ENCODE measurements around the gene GEMIN7. TPM values are rescaled to one million over a fixed set of nuclear protein-coding genes. Genes with fewer than 3 reads are reported as not detected.
"Not testable (repeated sequence)": the region's sequence is repeated elsewhere in the genome, so short reads cannot be mapped to it uniquely, and the experiment has no call there.

The GEMIN7 gene
- total and polyA plus RNA-seq, 2 donors (not counting 1 experiment from before 2014, with no cell fraction given): 15.7 to 18.0 TPM

DNA sequence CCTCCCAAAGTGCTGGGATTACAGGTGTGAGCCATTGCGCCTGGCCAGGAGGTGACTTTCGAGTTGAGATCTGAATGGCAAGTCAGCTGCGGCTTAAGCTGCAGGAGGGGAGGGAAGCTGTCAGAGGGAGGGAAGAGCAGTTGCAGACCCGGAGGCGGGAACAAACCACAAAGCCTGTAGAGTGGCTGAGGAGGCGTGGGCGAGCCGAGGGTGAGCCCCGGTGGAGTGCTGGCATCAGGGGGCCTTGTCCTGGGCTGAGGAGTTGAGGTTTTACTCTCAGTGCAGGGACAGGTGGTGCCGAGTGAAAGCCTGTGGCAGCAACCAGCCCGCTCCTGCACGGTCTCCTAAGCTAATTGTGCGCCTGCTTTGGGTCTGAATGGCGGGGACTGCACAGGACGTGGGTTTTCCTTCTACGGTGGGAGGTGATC lies 38.1 kb downstream of the GEMIN7 start:
- Histone ChIP-seq H2AFZ (ENCODE audit: low read length) (no peak overlapping the region), H3K36me3 (ENCODE audit: control insufficient read depth, insufficient read depth, low read length) (no peaks in the 10 kb centered on the region), H3K4me3 (replicated peaks in 1 of 4; ENCODE audit: control extremely low read depth in 1 of 4, insufficient read depth in 1 of 4, low read depth in 3 of 4, low read length in 4 of 4) (no peak overlapping the region), H3K79me2 (ENCODE audit: control insufficient read depth, insufficient read depth, low read length) (peaks cover 72% of the 10 kb centered on the region), H3K4me2 (ENCODE audit: extremely low read depth, insufficient read depth, low read length) (no peak overlapping the region), H3K27me3 (ENCODE audit: control insufficient read depth, insufficient read depth, low read length) (no peaks in the 10 kb centered on the region), H3K9ac (ENCODE audit: insufficient read depth, low read length) (no peak overlapping the region), H3K4me1 (ENCODE audit: control insufficient read depth, extremely low read depth, insufficient read depth, low read length) (no peaks in the 10 kb centered on the region), H3K9me3 (ENCODE audit: control insufficient read depth, insufficient read depth, low read depth, low read length) (no peaks in the 10 kb centered on the region), H4K20me1 (ENCODE audit: control insufficient read depth, extremely low read depth, insufficient read depth, low read length) (peaks cover 2% of the 10 kb centered on the region), H3K27ac (ENCODE audit: insufficient read depth, low read length) (no peak overlapping the region)
- TF ChIP-seq EZH2 (IDR thresholded peaks at IDR 0.05; ENCODE audit: low read length, missing control alignments): no peak
- TF ChIP-seq, protein P1, sequence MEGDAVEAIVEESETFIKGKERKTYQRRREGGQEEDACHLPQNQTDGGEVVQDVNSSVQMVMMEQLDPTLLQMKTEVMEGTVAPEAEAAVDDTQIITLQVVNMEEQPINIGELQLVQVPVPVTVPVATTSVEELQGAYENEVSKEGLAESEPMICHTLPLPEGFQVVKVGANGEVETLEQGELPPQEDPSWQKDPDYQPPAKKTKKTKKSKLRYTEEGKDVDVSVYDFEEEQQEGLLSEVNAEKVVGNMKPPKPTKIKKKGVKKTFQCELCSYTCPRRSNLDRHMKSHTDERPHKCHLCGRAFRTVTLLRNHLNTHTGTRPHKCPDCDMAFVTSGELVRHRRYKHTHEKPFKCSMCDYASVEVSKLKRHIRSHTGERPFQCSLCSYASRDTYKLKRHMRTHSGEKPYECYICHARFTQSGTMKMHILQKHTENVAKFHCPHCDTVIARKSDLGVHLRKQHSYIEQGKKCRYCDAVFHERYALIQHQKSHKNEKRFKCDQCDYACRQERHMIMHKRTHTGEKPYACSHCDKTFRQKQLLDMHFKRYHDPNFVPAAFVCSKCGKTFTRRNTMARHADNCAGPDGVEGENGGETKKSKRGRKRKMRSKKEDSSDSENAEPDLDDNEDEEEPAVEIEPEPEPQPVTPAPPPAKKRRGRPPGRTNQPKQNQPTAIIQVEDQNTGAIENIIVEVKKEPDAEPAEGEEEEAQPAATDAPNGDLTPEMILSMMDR (conservative IDR thresholded peaks at IDR 0.05 in 1 of 2, IDR thresholded peaks at IDR 0.05 in 1 of 2; ENCODE audit: low read depth in 1 of 2, low read length in 2 of 2): no peak
- DNase-seq (ENCODE audit: low read depth in 2 of 2): peak in 1 of 2 donors; percentile 58

DNA sequence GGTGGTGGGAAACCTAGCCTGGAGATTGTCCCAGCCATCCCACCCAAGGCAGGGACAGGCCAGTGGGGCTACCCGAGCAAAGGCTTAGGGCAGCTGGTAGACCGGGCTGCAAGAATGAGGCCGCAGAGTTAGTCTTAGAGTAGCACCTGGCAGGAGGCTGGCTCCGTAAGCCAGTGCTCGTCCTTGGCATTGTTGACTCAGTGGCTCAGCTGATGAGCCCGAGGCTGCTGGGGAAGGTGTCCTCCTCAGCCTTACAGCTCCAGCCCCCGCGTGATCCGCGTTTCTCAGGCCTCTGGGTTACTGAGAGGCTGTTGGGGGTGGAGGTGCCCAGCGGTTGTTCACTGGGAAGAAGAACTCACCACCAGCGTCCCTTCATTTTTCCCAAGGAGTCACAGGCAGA lies 38.6 kb downstream of the GEMIN7 start:
- Histone ChIP-seq H3K79me2 (ENCODE audit: control insufficient read depth, insufficient read depth, low read length) (peaks cover 71% of the 10 kb centered on the region), H4K20me1 (ENCODE audit: control insufficient read depth, extremely low read depth, insufficient read depth, low read length) (peaks cover 2% of the 10 kb centered on the region)

DNA sequence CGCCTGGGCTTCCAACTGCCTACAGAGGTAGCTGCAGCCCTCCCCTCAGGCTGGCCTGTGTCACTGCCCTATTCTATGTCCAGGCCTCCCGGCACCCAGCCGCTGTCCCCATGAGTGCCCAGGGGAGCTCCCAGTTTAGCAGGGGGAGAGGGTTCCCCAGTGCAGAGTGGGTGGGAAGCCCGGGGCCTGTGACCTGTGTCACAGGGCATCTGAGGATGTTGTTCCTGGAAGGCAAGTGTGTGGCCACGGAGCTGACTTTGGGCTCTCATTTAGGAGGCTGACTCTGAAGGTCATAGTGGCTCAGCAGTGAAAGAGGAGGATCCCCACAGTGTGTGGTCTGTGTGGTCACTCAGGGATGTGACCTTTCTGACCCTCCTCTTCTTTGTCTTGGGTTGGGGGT lies 39.0 kb downstream of the GEMIN7 start:
- H4K20me1 ChIP-seq (ENCODE audit: control insufficient read depth, extremely low read depth, insufficient read depth, low read length): peaks cover 2% of the 10 kb centered on the region

More for the DNA sequence above, 38.6 kb downstream of the GEMIN7 start:
- Histone ChIP-seq H3K27me3 (ENCODE audit: control insufficient read depth, insufficient read depth, low read length) (no peaks in the 10 kb centered on the region), H3K4me2 (ENCODE audit: extremely low read depth, insufficient read depth, low read length) (no peak overlapping the region), H3K36me3 (ENCODE audit: control insufficient read depth, insufficient read depth, low read length) (no peaks in the 10 kb centered on the region), H3K9me3 (ENCODE audit: control insufficient read depth, insufficient read depth, low read depth, low read length) (no peaks in the 10 kb centered on the region), H3K4me1 (ENCODE audit: control insufficient read depth, extremely low read depth, insufficient read depth, low read length) (no peaks in the 10 kb centered on the region), H2AFZ (ENCODE audit: low read length) (no peak overlapping the region), H3K4me3 (replicated peaks in 1 of 4; ENCODE audit: control extremely low read depth in 1 of 4, insufficient read depth in 1 of 4, low read depth in 3 of 4, low read length in 4 of 4) (no peak overlapping the region), H3K27ac (ENCODE audit: insufficient read depth, low read length) (no peak overlapping the region), H3K9ac (ENCODE audit: insufficient read depth, low read length) (no peak overlapping the region)
- no peak for DNase-seq (ENCODE audit: low read depth in 2 of 2)
- no peak for TF ChIP-seq EZH2 (IDR thresholded peaks at IDR 0.05; ENCODE audit: low read length, missing control alignments)
- TF ChIP-seq, protein P1 (conservative IDR thresholded peaks at IDR 0.05 in 1 of 2, IDR thresholded peaks at IDR 0.05 in 1 of 2; ENCODE audit: low read depth in 1 of 2, low read length in 2 of 2): no peak

DNA sequence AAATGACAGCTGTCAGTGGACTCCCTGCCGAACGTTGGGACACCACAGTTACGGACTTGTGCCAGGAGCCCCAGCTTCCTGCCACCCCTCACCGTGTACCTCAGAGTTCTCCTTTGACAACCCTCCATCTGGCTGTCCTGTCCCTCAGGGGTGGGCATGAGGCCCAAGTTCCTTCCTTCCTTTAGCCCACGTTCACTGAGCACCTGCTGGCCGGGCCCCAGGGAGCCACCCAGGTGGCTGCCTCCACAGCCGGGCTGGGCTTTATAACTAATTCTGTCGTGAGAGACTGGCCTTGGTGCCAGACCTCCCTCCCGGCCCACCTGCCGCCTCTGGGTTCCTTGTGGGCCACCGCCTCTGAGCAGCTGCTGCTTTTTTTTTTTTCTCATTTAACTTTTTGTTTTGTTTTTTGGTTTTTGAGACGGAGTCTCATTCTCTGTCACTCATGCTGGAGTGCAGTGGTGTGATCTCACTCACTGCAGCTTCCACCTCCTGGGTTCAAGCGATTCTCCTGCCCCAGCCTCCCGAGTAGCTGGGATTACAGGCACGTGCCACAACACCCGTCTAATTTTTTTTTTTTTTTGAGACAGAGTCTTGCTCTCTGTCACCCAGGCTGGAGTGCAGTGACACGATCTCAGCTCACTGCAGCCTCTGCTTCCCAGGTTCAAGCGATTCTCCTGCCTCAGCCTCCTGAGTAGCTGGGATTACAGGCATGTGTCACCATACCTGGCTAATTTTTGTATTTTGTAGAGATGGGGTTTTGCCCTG lies 39.7 kb downstream of the GEMIN7 start:
- not testable (repeated sequence) for H3K27me3 ChIP-seq (ENCODE audit: control insufficient read depth, insufficient read depth, low read length); H3K9me3 ChIP-seq (ENCODE audit: control insufficient read depth, insufficient read depth, low read depth, low read length); H3K27ac ChIP-seq (ENCODE audit: insufficient read depth, low read length); H2AFZ ChIP-seq (ENCODE audit: low read length); H4K20me1 ChIP-seq (ENCODE audit: control insufficient read depth, extremely low read depth, insufficient read depth, low read length); H3K4me2 ChIP-seq (ENCODE audit: extremely low read depth, insufficient read depth, low read length); H3K4me3 ChIP-seq (replicated peaks in 1 of 4; ENCODE audit: control extremely low read depth in 1 of 4, insufficient read depth in 1 of 4, low read depth in 3 of 4, low read length in 4 of 4); DNase-seq (ENCODE audit: low read depth in 2 of 2); H3K9ac ChIP-seq (ENCODE audit: insufficient read depth, low read length); H3K4me1 ChIP-seq (ENCODE audit: control insufficient read depth, extremely low read depth, insufficient read depth, low read length); H3K36me3 ChIP-seq (ENCODE audit: control insufficient read depth, insufficient read depth, low read length)
- peaks cover 69% of the 10 kb centered on the region for H3K79me2 ChIP-seq (ENCODE audit: control insufficient read depth, insufficient read depth, low read length)

More for the DNA sequence above, 39.0 kb downstream of the GEMIN7 start:
- Histone ChIP-seq H3K27ac (ENCODE audit: insufficient read depth, low read length) (no peak overlapping the region), H2AFZ (ENCODE audit: low read length) (no peak overlapping the region), H3K79me2 (ENCODE audit: control insufficient read depth, insufficient read depth, low read length) (peaks cover 69% of the 10 kb centered on the region), H3K9ac (ENCODE audit: insufficient read depth, low read length) (no peak overlapping the region), H3K36me3 (ENCODE audit: control insufficient read depth, insufficient read depth, low read length) (no peaks in the 10 kb centered on the region), H3K4me3 (replicated peaks in 1 of 4; ENCODE audit: control extremely low read depth in 1 of 4, insufficient read depth in 1 of 4, low read depth in 3 of 4, low read length in 4 of 4) (no peak overlapping the region), H3K4me2 (ENCODE audit: extremely low read depth, insufficient read depth, low read length) (no peak overlapping the region), H3K4me1 (ENCODE audit: control insufficient read depth, extremely low read depth, insufficient read depth, low read length) (no peaks in the 10 kb centered on the region), H3K9me3 (ENCODE audit: control insufficient read depth, insufficient read depth, low read depth, low read length) (no peaks in the 10 kb centered on the region), H3K27me3 (ENCODE audit: control insufficient read depth, insufficient read depth, low read length) (no peaks in the 10 kb centered on the region)
- DNase-seq (ENCODE audit: low read depth in 2 of 2): no peak
- TF ChIP-seq, protein P1 (conservative IDR thresholded peaks at IDR 0.05 in 1 of 2, IDR thresholded peaks at IDR 0.05 in 1 of 2; ENCODE audit: low read depth in 1 of 2, low read length in 2 of 2): no peak
- TF ChIP-seq EZH2 (IDR thresholded peaks at IDR 0.05; ENCODE audit: low read length, missing control alignments): no peak
